Ovary (tissue), 9 donors: ENCODE results near the gene FSTL5. TPM values are rescaled to one million over a fixed set of nuclear protein-coding genes. Genes with fewer than 3 reads are reported as not detected.

Experiments
- DNase-seq, 5 donors: peaks; one replicate each; pipeline ENCODE4 v3.0.0-alpha.2; 2019 to 2020
- H3K27ac ChIP-seq, 2 donors: fragments of 200-600 bp; one replicate each; pipeline versions ENCODE4 v1.5.1 to v1.8.0; 2019 to 2022
- H3K27me3 ChIP-seq: fragments of 200-600 bp; one replicate; pipeline ENCODE4 v1.8.0; 2022
- H3K36me3 ChIP-seq: fragments of 200-600 bp; sonication (generic); one replicate; pipeline ENCODE4 v1.5.1; 2019
- H3K4me1 ChIP-seq: one replicate; pipeline ENCODE4 v1.8.1; 2013; ENCODE audit warnings: mild to moderate bottlenecking, moderate library complexity; ENCODE audit not compliant: insufficient read depth
- H3K4me3 ChIP-seq: fragments of 200-600 bp; sonication (generic); one replicate; pipeline ENCODE4 v1.5.1; 2017
- H3K9me3 ChIP-seq, 2 donors: fragments of 200-600 bp in 1 of 2; sonication (generic) in 1 of 2; one replicate each; pipeline versions ENCODE4 v1.5.1 to v1.8.1; 2013 to 2019; ENCODE audit warnings: mild to moderate bottlenecking in 1 of 2, moderate library complexity in 1 of 2
- CTCF ChIP-seq, 3 donors: fragments of 450-650 bp in 2 of 3; fragments of 200-600 bp in 1 of 3; IDR thresholded peaks; one replicate each; pipeline versions ENCODE4 v1.5.1 to v1.8.0; 2016 to 2022; ENCODE audit warnings: antibody characterized with exemption in 3 of 3, mild to moderate bottlenecking in 1 of 3
- EP300 ChIP-seq: sonication (generic); formaldehyde crosslinking; IDR thresholded peaks from one replicate; pipeline ENCODE4 v1.6.1; 2017; ENCODE audit warnings: antibody characterized with exemption
- POLR2A ChIP-seq: fragments of 450-650 bp; IDR thresholded peaks from one replicate; pipeline ENCODE4 v1.6.1; 2017; ENCODE audit warnings: antibody characterized with exemption, mild to moderate bottlenecking, moderate library complexity
- WGBS, 3 donors: extraction: QIAGEN DNeasy Blood & Tissue Kit in 1 of 3; methylation state at CpG; one replicate each; pipeline versions ENCODE4 v1.1.5 to v1.1.7; 2013 to 2017; 5-methylcytosine and 5-hydroxymethylcytosine counted together
- intact Hi-C, 4 donors: fragments of 100-400 bp; cut with DNase I; formaldehyde crosslinking; loops; one replicate each; pipeline versions ENCODE4 v1.11.0 to v1.15.1; 2022 to 2023
- polyA plus RNA-seq, 2 donors: library from polyadenylated mRNA; stranded (reverse); fragments of 200-250 nt in 1 of 2; fragments of 350-450 nt in 1 of 2; fragmentation: Illumina TruSeq in 1 of 2; extraction: RNeasy Lipid Tissue Mini Kit (QIAGEN cat#74804) in 1 of 2; gene quantifications; one replicate each; pipeline ENCODE4 v1.2.3, GENCODE V29; 2013 to 2014
- total RNA-seq, 7 donors: library from RNA; depleted of rRNA in 2 of 7; stranded (reverse); fragments of >200 nt in 2 of 7; fragmentation: NEBNext Ultra II Directional in 3 of 7; extraction: Animal tissue kit (Norgen Biotek cat#: 25700) in 3 of 7; gene quantifications; one replicate each; pipeline versions ENCODE4 v1.1.0 to v1.2.4, GENCODE V29; 2016 to 2023
- donor health status: DM: no; HTN: no; CAD: no; lungs with moderate emphysema.
- donor health status: DM: no; HTN: no; CAD: no.
- donor health status: Bipolar disorder and iron deficiency.
- donor health status: DM: yes; HTN: yes; CAD: no.
- donor health status: DM: no; HTN: no; CAD: no.
- donor health status: DM: yes; HTN: yes; CAD: no.

Gene FSTL5
- total and polyA plus RNA-seq, 9 donors = 0.05 TPM; not detected in 8

DNA sequence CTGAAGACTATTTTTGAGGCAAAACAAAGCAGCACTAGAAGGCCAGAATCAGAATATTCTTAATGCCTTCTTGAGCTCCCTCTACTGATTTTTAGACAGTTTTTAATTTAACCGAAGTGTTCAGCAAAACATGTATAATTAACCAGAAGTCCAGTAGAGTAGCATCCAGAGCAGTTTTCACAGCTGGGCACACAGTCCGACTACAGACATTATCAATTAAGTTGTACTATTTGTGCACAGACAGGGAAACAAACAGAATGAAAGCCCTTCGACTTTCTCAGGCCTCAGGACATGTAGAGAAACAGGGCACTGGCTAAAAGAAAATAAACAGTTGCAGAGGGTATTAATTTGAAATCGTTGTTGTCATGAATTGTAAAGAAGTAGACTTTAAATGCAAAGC, 11.9 kb downstream of the FSTL5 start:
- WGBS, 3 donors = 27 to 49% (median 29%) methylated on average over 4 of the region's 4 CpGs
- intact Hi-C loops = no loop called here

GRCh38 chr4:162151386-162151785, 12.4 kb downstream of the FSTL5 start:
- DNase-seq = no peak
- no peaks in the 10 kb centered on the region for H3K4me1 ChIP-seq
- TF ChIP-seq EP300 = no peak
- TF ChIP-seq CTCF (IDR thresholded peaks at IDR 0.05) = no peak
- TF ChIP-seq POLR2A = no peak
- H3K36me3 ChIP-seq = no peaks in the 10 kb centered on the region
- intact Hi-C loops = no loop called here
- H3K27me3 ChIP-seq = no peaks in the 10 kb centered on the region
- H3K4me3 ChIP-seq = no peak overlapping the region
- no peaks in the 10 kb centered on the region for H3K9me3 ChIP-seq
- no peak overlapping the region for H3K27ac ChIP-seq

More for the DNA sequence above, 11.9 kb downstream of the FSTL5 start:
- Histone ChIP-seq H3K36me3 (no peaks in the 10 kb centered on the region), H3K27ac (no peak overlapping the region), H3K4me1 (no peaks in the 10 kb centered on the region), H3K9me3 (no peaks in the 10 kb centered on the region), H3K27me3 (no peaks in the 10 kb centered on the region), H3K4me3 (no peak overlapping the region)
- no peak for DNase-seq
- no peak for TF ChIP-seq EP300
- TF ChIP-seq CTCF (IDR thresholded peaks at IDR 0.05) = no peak
- no peak for TF ChIP-seq POLR2A

- TF ChIP-seq POLR2A (no peak), EP300 (no peak), CTCF (IDR thresholded peaks at IDR 0.05) (no peak)
- Histone ChIP-seq H3K27ac (no peak overlapping the region), H3K27me3 (no peaks in the 10 kb centered on the region), H3K9me3 (no peaks in the 10 kb centered on the region), H3K4me1 (no peaks in the 10 kb centered on the region), H3K4me3 (no peak overlapping the region), H3K36me3 (no peaks in the 10 kb centered on the region)
- intact Hi-C loops = no loop called here
- no peak for DNase-seq
- 62 to 71% (median 66%) methylated on average over 2 of the region's 2 CpGs for whole genome bisulfite sequencing, 3 donors
Measured at GRCh38 chr4:162149644-162150043, 14.2 kb downstream of the FSTL5 start.

DNA sequence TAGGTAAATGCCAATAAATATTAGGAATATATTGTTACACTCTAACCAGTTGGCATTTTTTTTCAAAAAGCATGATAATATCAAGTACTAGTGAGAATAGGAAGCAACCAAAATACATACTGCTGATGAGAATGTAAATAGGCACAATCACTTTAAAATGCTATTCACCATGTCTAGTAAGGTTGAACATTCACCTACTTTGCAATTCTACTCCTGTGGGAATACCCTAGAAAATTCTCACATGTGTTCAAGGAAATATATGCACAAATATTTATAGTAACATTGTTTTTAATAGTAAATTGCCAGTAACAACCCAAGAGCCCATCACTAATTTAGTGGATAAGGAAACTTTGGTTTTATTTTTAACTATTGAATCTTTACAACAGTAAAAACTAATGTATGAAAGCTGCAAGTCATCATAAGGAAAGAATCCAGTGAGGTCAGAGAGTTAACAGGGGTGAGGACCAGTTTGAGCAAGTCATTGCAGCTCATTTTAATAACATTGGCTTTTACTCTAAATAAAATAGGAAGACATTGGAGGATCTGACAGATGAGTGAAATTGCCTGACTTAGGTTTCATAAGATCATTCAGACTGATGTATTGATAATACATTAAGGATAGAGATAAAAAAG, 23.6 kb downstream of the FSTL5 start:
- intact Hi-C loops = no loop called here
- no peak for DNase-seq
- Histone ChIP-seq H3K27me3 (no peaks in the 10 kb centered on the region), H3K9me3 (no peaks in the 10 kb centered on the region), H3K4me3 (no peak overlapping the region), H3K4me1 (no peaks in the 10 kb centered on the region), H3K27ac (no peak overlapping the region), H3K36me3 (no peaks in the 10 kb centered on the region)
- TF ChIP-seq CTCF (IDR thresholded peaks at IDR 0.05) (no peak), EP300 (no peak), POLR2A (no peak)
